ENCODE measurements around the gene ACP1. TPM values are rescaled to one million over a fixed set of nuclear protein-coding genes. Genes with fewer than 3 reads are reported as not detected.

ACP1 gene
- total RNA-seq, 1 experiment from 2014 or later, result 120 TPM

DNA sequence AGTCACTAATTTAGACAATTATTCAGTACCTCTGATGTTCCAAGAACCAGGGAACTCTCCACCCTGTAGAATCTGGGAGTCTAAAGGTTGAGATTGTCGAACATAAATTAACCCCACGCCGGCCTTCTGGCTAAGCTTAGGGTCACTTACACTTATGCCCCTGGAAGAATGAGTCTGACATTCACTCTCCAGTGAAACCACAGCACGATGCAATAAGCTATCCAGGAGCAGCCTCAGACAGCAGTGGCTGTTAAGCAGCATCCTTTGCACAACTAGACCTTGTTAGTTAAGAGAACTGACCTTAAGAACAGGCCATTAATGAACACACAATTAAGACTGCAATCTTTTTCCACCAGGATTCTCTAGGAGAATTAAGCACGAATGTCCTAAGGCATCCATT lies 25.9 kb upstream of the ACP1 start:
- DNase-seq, result no peak
- BruUV-seq (replicated peaks), result no TSS peak
- Mint-ChIP-seq H3K27me3 (ENCODE audit: unreplicated experiment) (no peaks in the 10 kb centered on the region), H3K27ac (ENCODE audit: unreplicated experiment) (no peak overlapping the region), H3K9me3 (ENCODE audit: low read depth, unreplicated experiment) (no peaks in the 10 kb centered on the region), H3K36me3 (ENCODE audit: insufficient read depth, unreplicated experiment) (peaks cover 8% of the 10 kb centered on the region), H3K4me1 (ENCODE audit: low read depth, unreplicated experiment) (no peaks in the 10 kb centered on the region), H3K4me3 (ENCODE audit: low read depth, unreplicated experiment) (no peak overlapping the region)
- CTCF ChIA-PET, result no interaction called here
- intact Hi-C loops (cut with micrococcal nuclease; ENCODE audit: unreplicated experiment), result no loop called here
- TF ChIP-seq, protein P1, sequence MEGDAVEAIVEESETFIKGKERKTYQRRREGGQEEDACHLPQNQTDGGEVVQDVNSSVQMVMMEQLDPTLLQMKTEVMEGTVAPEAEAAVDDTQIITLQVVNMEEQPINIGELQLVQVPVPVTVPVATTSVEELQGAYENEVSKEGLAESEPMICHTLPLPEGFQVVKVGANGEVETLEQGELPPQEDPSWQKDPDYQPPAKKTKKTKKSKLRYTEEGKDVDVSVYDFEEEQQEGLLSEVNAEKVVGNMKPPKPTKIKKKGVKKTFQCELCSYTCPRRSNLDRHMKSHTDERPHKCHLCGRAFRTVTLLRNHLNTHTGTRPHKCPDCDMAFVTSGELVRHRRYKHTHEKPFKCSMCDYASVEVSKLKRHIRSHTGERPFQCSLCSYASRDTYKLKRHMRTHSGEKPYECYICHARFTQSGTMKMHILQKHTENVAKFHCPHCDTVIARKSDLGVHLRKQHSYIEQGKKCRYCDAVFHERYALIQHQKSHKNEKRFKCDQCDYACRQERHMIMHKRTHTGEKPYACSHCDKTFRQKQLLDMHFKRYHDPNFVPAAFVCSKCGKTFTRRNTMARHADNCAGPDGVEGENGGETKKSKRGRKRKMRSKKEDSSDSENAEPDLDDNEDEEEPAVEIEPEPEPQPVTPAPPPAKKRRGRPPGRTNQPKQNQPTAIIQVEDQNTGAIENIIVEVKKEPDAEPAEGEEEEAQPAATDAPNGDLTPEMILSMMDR (IDR thresholded peaks at IDR 0.05; ENCODE audit: unreplicated experiment), result no peak

DNA sequence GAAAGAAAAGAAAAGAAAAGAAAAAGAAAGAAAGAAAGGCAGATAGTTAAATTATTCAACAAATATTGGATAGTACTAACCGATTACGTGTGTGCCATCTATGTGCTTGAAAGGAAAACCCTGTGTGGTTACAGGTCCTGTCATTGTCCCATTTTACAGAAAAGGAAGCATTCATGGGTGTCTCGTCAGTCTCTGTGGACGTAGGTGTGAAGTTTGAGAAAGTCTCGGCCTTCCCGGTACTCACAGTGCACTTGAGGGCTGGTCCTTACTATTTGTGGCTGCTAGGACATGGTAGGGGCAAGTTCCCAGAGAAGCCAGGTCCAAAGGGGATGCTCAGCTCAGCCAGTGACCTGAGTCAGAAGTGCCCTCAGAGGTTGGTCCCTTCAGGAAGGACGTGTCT lies 20.2 kb upstream of the ACP1 start:
- no peaks in the 10 kb centered on the region for H3K9me3 Mint-ChIP-seq (ENCODE audit: low read depth, unreplicated experiment)
- BruUV-seq (replicated peaks), result no TSS peak
- no peak overlapping the region for H3K4me3 Mint-ChIP-seq (ENCODE audit: low read depth, unreplicated experiment)
- peaks cover 14% of the 10 kb centered on the region for H3K36me3 Mint-ChIP-seq (ENCODE audit: insufficient read depth, unreplicated experiment)
- no peak for DNase-seq
- peaks cover 8% of the 10 kb centered on the region for H3K4me1 Mint-ChIP-seq (ENCODE audit: low read depth, unreplicated experiment)
- CTCF ChIA-PET, result interaction anchor here (0.9 kb wide), 1 partner anchor 18 kb away, joined by 4 read pairs; no protein-coding TSS in a partner anchor
- intact Hi-C loops (cut with micrococcal nuclease; ENCODE audit: unreplicated experiment), result loop anchor here (10.0 kb wide), 1 partner anchor 1300 kb away; no protein-coding TSS in a partner anchor
- no peaks in the 10 kb centered on the region for H3K27me3 Mint-ChIP-seq (ENCODE audit: unreplicated experiment)
- TF ChIP-seq, protein P1 (IDR thresholded peaks at IDR 0.05; ENCODE audit: unreplicated experiment), result no peak
- H3K27ac Mint-ChIP-seq (ENCODE audit: unreplicated experiment), result no peak overlapping the region

DNA sequence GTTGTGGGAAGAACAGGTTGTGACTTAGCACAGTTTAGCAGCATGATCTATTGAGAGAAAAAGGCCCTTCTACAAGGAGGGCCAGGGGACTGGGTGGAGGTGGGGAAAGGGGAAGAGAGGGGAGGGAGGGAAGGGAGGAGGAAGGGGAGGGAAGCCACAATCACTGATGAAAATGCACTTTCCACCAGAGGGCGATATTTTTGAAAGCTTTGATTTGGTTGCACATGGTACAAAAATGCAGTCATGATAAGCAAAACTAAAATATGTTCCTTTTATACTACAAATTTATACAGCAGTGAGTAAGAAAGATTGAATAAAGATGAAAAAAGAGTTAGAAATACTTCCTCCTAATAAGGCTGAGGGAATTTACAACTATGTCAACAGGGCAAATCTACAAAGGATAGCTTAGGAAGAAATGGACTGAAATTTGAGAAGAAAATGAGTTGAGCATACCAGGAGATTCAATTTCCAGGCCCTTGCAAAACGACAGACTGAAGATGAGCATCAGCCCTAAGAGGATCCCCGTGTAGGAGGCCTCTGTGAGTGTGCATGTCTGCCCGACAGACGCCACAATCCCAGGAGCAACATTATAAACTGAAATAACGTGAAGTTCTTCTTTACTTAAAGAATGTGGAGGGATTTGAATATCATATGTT lies 18.1 kb upstream of the ACP1 start:
- TF ChIP-seq, protein P1 (IDR thresholded peaks at IDR 0.05; ENCODE audit: unreplicated experiment), result peak; percentile 74
- Mint-ChIP-seq H3K9me3 (ENCODE audit: low read depth, unreplicated experiment) (no peaks in the 10 kb centered on the region), H3K4me3 (ENCODE audit: low read depth, unreplicated experiment) (no peak overlapping the region), H3K4me1 (ENCODE audit: low read depth, unreplicated experiment) (peaks cover 8% of the 10 kb centered on the region), H3K36me3 (ENCODE audit: insufficient read depth, unreplicated experiment) (peaks cover 12% of the 10 kb centered on the region), H3K27ac (ENCODE audit: unreplicated experiment) (no peak overlapping the region), H3K27me3 (ENCODE audit: unreplicated experiment) (no peaks in the 10 kb centered on the region)
- intact Hi-C loops (cut with micrococcal nuclease; ENCODE audit: unreplicated experiment), result loop anchor here (1.0 to 10.0 kb wide), 4 partner anchors 14 to 1298 kb away; no protein-coding TSS in a partner anchor
- CTCF ChIA-PET, result interaction anchor here (1.0 to 1.7 kb wide), 3 partner anchors 27 to 44 kb away, joined by 3 to 6 read pairs (median 4); no protein-coding TSS in a partner anchor
- no TSS peak for BruUV-seq (replicated peaks)
- peak; percentile 55 for DNase-seq

DNA sequence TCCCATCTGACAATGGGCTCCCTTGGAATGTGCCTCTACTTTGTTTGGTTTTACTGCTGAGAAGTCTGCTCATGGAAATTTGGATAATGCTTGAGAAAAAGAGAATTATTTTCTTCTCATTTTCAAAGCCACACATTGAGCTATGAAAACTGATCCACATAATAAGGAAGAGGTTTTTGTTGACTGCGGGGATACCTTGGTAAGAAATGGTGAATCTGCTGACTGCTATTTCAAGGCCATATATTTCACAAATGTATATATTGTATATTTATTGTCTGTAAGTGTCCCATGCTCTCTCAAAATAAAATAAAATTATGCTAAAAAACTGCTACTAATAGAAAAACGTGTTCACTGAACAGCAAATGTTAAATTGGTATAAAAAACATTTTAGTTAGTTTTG lies 16.0 kb upstream of the ACP1 start:
- CTCF ChIA-PET, result no interaction called here
- intact Hi-C loops (cut with micrococcal nuclease; ENCODE audit: unreplicated experiment), result loop anchor here (10.0 kb wide), 1 partner anchor 1296 kb away; no protein-coding TSS in a partner anchor
- H3K27me3 Mint-ChIP-seq (ENCODE audit: unreplicated experiment), result no peaks in the 10 kb centered on the region
- H3K27ac Mint-ChIP-seq (ENCODE audit: unreplicated experiment), result no peak overlapping the region
- no TSS peak for BruUV-seq (replicated peaks)
- TF ChIP-seq, protein P1 (IDR thresholded peaks at IDR 0.05; ENCODE audit: unreplicated experiment), result no peak
- no peak overlapping the region for H3K4me3 Mint-ChIP-seq (ENCODE audit: low read depth, unreplicated experiment)
- H3K36me3 Mint-ChIP-seq (ENCODE audit: insufficient read depth, unreplicated experiment), result peaks cover 12% of the 10 kb centered on the region
- no peak for DNase-seq
- H3K9me3 Mint-ChIP-seq (ENCODE audit: low read depth, unreplicated experiment), result no peaks in the 10 kb centered on the region
- peaks cover 8% of the 10 kb centered on the region for H3K4me1 Mint-ChIP-seq (ENCODE audit: low read depth, unreplicated experiment)
